Endothelial cell (in vitro differentiated cells): ENCODE results near the gene PTCRA. TPM values are rescaled to one million over a fixed set of nuclear protein-coding genes. Genes with fewer than 3 reads are reported as not detected.
A peak's percentile ranks its signal among the peaks of the same experiment; 100 is the strongest.
"Not testable (repeated sequence)": the region's sequence is repeated elsewhere in the genome, so short reads cannot be mapped to it uniquely, and the experiment has no call there.

ENCODE experiments used
- DNase-seq: peaks from one replicate; pipeline ENCODE4 v3.0.0; 2021; ENCODE audit warnings: low spot score
- H3K27ac Mint-ChIP-seq: one replicate; pipeline ENCODE4 v1.8.0; 2021; ENCODE audit warnings: mixed read lengths, inconsistent platforms; ENCODE audit not compliant: unreplicated experiment
- H3K27me3 Mint-ChIP-seq: one replicate; pipeline ENCODE4 v1.8.0; 2021; ENCODE audit warnings: mild to moderate bottlenecking, moderate library complexity, mixed read lengths, inconsistent platforms; ENCODE audit not compliant: unreplicated experiment
- H3K36me3 Mint-ChIP-seq: one replicate; pipeline ENCODE4 v1.8.0; 2021; ENCODE audit warnings: mild to moderate bottlenecking, low read depth, mixed read lengths, inconsistent platforms; ENCODE audit not compliant: unreplicated experiment
- H3K4me1 Mint-ChIP-seq: one replicate; pipeline ENCODE4 v1.8.0; 2021; ENCODE audit warnings: mild to moderate bottlenecking, mixed read lengths, inconsistent platforms; ENCODE audit not compliant: unreplicated experiment
- H3K4me3 Mint-ChIP-seq: one replicate; pipeline ENCODE4 v1.8.0; 2021; ENCODE audit warnings: mild to moderate bottlenecking, mixed read lengths, inconsistent platforms; ENCODE audit not compliant: unreplicated experiment
- H3K9me3 Mint-ChIP-seq: one replicate; pipeline ENCODE4 v1.8.0; 2021; ENCODE audit warnings: mixed read lengths, inconsistent platforms; ENCODE audit not compliant: unreplicated experiment
- total RNA-seq: library from RNA; stranded (reverse); fragmentation: NEBNext Ultra II Directional; extraction: Animal tissue kit (Norgen Biotek cat#: 25700); gene quantifications from one replicate; pipeline ENCODE4 v1.2.1, GENCODE V29; 2021; ENCODE audit not compliant: unreplicated experiment
- TF ChIP-seq, protein P1 (sequence below): fragments of 200-600 bp; sonication (generic); IDR thresholded peaks from one replicate; pipeline ENCODE4 v1.5.0; 2021; ENCODE audit warnings: antibody characterized with exemption; ENCODE audit not compliant: unreplicated experiment

Gene PTCRA
- total RNA-seq, 1 donor from 2014 or later: not detected

DNA sequence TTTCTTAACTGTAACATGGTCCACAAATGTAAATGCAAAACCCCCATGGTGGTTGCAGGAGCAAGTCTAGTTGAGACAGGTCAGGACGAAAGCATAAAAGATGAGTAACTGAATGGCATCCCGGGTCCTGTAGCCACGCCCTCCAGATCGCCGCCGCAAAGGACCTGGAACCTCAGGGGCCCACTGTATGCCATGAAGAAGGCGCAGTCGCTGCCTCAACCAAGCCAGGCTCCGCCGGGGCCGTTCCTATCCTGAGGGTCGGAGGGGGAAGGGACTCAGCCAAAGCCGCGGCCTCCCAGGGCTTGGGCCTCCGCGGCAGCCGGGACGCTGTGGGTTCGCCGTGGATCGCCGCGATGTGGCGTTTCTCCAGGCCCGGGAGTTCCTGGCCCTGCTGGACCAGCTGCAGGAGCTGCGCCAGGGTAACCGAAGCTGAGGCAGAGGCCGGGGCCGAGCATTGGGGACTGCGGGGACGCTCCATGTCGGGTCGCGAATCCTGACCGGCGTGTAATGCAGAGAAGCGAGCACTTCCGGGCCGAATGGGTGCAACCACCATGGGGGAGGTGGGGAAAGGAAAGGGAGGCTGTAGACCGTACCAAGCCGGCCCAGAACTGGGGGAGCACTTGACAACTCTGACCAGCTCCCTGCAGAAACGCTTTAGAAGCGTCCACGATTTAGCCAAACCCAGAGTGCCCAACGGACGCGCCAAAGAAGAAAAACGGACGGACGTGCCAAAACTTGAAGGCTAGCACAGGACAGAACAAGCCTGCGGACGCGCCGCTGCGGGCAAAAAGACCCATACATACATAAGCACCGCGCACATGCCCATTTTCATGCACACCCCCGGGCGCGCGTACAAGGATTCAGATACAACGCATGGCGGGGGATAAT lies 25.3 kb upstream of the PTCRA start:
- Mint-ChIP-seq H3K4me1 (peaks cover 25% of the 10 kb centered on the region), H3K27me3 (no peaks in the 10 kb centered on the region), H3K4me3 (peak overlapping the region; percentile 93), H3K27ac (peak overlapping the region; percentile 81), H3K36me3 (peaks cover 12% of the 10 kb centered on the region), H3K9me3 (no peaks in the 10 kb centered on the region)
- TF ChIP-seq, protein P1, sequence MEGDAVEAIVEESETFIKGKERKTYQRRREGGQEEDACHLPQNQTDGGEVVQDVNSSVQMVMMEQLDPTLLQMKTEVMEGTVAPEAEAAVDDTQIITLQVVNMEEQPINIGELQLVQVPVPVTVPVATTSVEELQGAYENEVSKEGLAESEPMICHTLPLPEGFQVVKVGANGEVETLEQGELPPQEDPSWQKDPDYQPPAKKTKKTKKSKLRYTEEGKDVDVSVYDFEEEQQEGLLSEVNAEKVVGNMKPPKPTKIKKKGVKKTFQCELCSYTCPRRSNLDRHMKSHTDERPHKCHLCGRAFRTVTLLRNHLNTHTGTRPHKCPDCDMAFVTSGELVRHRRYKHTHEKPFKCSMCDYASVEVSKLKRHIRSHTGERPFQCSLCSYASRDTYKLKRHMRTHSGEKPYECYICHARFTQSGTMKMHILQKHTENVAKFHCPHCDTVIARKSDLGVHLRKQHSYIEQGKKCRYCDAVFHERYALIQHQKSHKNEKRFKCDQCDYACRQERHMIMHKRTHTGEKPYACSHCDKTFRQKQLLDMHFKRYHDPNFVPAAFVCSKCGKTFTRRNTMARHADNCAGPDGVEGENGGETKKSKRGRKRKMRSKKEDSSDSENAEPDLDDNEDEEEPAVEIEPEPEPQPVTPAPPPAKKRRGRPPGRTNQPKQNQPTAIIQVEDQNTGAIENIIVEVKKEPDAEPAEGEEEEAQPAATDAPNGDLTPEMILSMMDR: no peak
- DNase-seq: peak; percentile 88

DNA sequence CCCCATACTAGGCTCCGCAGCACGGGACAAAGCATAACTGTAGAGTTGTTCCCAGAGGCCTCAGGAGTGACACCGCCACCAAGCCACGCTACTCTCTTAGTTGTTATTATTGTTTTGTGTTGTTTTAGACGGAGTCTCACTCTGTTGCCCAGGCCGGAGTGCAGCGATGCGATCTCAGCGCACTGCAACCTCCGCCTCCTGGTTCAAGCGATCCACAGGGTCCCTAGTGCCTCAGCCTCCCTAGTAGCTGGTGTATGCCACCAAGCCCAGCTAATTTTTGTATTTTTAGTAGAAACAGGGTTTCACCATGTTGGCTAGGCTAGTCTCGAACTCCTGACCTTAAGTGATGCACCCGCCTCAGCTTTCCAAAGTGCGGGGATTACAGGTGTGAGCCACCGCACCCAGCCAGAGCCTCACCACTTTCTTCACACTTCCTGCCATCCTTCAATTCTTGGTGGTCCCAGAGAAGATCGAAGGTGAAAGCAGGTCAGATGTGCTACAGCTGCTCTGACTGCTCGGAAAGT lies 24.6 kb upstream of the PTCRA start:
- Mint-ChIP-seq H3K4me3 (peak overlapping the region; percentile 93), H3K9me3 (no peaks in the 10 kb centered on the region), H3K4me1 (peaks cover 25% of the 10 kb centered on the region), H3K36me3 (peaks cover 5% of the 10 kb centered on the region), H3K27me3 (no peaks in the 10 kb centered on the region), H3K27ac (peak overlapping the region; percentile 81)
- no peak for DNase-seq
- TF ChIP-seq, protein P1: no peak

DNA sequence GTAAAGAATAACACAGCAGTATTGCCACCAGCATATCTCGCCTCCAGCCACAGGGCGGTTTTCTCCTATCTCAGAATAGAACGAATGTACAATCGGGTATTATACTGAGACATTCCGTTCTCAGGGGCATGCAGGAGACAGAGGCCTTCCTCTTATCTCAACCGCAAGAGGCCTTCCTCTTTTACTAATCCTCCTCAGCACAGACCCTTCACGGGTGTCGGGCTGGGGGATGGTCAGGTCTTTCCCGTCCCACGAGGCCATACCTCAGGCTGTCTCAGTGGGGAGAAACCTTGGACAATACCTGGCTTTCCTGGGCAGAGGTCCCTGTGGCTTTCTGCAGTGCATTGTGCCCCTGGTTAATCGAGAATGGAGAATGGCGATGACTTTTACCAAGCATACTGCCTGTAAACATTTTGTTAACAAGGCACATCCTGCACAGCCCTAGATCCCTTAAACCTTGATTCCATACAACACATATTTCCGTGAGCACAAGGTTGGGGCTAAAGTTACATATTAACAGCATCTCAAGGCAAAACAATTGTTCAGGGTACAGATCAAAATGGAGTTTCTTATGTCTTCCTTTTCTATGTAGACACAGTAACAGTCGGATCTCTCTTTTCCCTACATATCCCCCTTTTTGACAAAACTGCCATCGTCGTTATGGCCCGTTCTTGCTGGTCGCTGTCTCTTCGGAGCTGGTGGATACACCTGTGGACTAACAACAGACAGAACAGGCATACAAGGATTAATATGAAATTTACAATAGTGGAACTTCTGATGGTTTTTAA lies 21.6 kb upstream of the PTCRA start:
- DNase-seq, H3K27me3 Mint-ChIP-seq, H3K4me3 Mint-ChIP-seq, H3K27ac Mint-ChIP-seq, H3K36me3 Mint-ChIP-seq, H3K9me3 Mint-ChIP-seq: not testable (repeated sequence)
- peaks cover 29% of the 10 kb centered on the region for H3K4me1 Mint-ChIP-seq

DNA sequence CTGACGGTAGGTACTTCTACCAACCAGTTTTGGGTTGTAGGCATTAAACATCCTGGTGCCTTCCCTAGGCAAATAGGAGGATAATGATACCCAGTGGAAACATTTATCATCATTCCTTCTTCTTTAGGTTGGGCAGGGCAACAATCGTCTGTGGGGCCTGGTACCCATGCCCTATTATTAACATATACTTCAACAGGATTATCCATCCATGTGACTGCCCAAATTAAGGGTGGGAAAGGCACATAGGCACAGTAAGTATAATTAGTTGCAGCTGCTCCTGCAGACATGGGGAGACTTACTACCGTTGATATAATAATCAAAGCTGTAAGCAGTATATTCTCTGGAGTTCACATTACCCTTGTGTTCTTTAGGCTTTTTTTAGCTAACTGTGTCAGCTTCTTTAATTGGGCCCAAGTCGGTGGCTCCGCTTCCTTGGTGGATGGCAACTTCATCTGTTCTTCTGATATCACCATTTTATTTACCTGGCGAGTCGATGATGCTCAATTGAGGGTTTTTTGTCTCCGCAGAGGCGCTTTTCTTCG lies 19.6 kb upstream of the PTCRA start:
- Mint-ChIP-seq H3K36me3 (no peaks in the 10 kb centered on the region), H3K27me3 (no peaks in the 10 kb centered on the region), H3K4me1 (peaks cover 27% of the 10 kb centered on the region), H3K9me3 (no peaks in the 10 kb centered on the region), H3K4me3 (no peak overlapping the region), H3K27ac (no peak overlapping the region)
- DNase-seq: no peak
- TF ChIP-seq, protein P1: no peak

DNA sequence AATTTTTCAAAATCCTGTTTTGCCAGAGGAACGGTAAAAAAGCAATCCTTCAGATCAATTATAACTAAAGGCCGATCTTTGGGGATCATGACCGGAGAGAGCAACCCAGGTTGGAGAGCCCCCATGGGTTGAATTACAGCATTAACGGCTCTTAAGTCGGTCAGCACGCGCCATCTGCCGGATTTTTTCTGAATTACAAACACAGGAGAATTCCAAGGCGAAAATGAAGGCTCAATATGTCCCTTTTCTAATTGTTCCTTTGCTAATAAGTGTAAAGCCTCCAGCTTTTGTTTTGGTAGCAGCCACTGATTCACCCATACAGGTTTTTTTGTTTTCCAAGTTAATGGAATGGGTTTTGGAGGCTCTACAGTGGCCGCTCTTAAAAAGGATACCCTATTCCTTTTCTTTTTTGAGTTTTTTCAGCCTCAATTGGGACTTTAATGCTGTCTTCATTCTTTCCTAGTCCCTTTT lies 16.9 kb upstream of the PTCRA start:
- DNase-seq: peak; percentile 77
- H3K27me3 Mint-ChIP-seq: no peaks in the 10 kb centered on the region
- no peaks in the 10 kb centered on the region for H3K9me3 Mint-ChIP-seq
- peaks cover 32% of the 10 kb centered on the region for H3K4me1 Mint-ChIP-seq
- TF ChIP-seq, protein P1: peak; percentile 96
- no peak overlapping the region for H3K4me3 Mint-ChIP-seq
- H3K36me3 Mint-ChIP-seq: no peaks in the 10 kb centered on the region
- H3K27ac Mint-ChIP-seq: no peak overlapping the region
